ENCODE measurements around the gene CEP112.

Gene CEP112

GRCh38 chr17:66094727-66095126 is 97.2 kb downstream of the CEP112 start:
- H3K9me2 ChIP-seq (replicated peaks; ENCODE audit: insufficient read depth, low read length), result no peaks in the 10 kb centered on the region
- H2AFZ ChIP-seq (ENCODE audit: low read depth, low read length, severe bottlenecking), result no peak overlapping the region
- no peak overlapping the region for H3K4me3 ChIP-seq (ENCODE audit: insufficient read depth, low read length, poor library complexity, severe bottlenecking)
- H3K4me2 ChIP-seq (ENCODE audit: low read depth, low read length, poor library complexity, severe bottlenecking), result no peak overlapping the region
- TF ChIP-seq CTCF (IDR thresholded peaks at IDR 0.05; ENCODE audit: insufficient read depth, low read length, poor library complexity, severe bottlenecking) (no peak), EZH2phosphoT487 (conservative IDR thresholded peaks at IDR 0.05; ENCODE audit: low read length) (no peak)
- no peaks in the 10 kb centered on the region for H3K9me3 ChIP-seq (ENCODE audit: insufficient read depth, low read length)
- no peak overlapping the region for H3K27ac ChIP-seq (ENCODE audit: low read depth, low read length)
- H3F3A ChIP-seq (ENCODE audit: insufficient read depth), result no peaks in the 10 kb centered on the region
- H3K79me2 ChIP-seq (ENCODE audit: insufficient read depth, low read length), result no peaks in the 10 kb centered on the region
- H3K27me3 ChIP-seq (ENCODE audit: low read length), result no peaks in the 10 kb centered on the region
- no peaks in the 10 kb centered on the region for H3K36me3 ChIP-seq (ENCODE audit: low read length)
- no peaks in the 10 kb centered on the region for H4K20me1 ChIP-seq (ENCODE audit: low read depth, low read length)
- no peak overlapping the region for H3K9ac ChIP-seq (ENCODE audit: low read length)

- no peak overlapping the region for H3K27ac ChIP-seq (ENCODE audit: low read depth, low read length)
- H3K4me2 ChIP-seq (ENCODE audit: low read depth, low read length, poor library complexity, severe bottlenecking), result no peak overlapping the region
- H3K4me3 ChIP-seq (ENCODE audit: insufficient read depth, low read length, poor library complexity, severe bottlenecking), result no peak overlapping the region
- H3K36me3 ChIP-seq (ENCODE audit: low read length), result no peaks in the 10 kb centered on the region
- TF ChIP-seq EZH2phosphoT487 (conservative IDR thresholded peaks at IDR 0.05; ENCODE audit: low read length) (no peak), CTCF (IDR thresholded peaks at IDR 0.05; ENCODE audit: insufficient read depth, low read length, poor library complexity, severe bottlenecking) (no peak)
- H2AFZ ChIP-seq (ENCODE audit: low read depth, low read length, severe bottlenecking), result no peak overlapping the region
- H3F3A ChIP-seq (ENCODE audit: insufficient read depth), result no peaks in the 10 kb centered on the region
- H3K9ac ChIP-seq (ENCODE audit: low read length), result no peak overlapping the region
- H3K9me2 ChIP-seq (replicated peaks; ENCODE audit: insufficient read depth, low read length), result no peaks in the 10 kb centered on the region
- no peaks in the 10 kb centered on the region for H4K20me1 ChIP-seq (ENCODE audit: low read depth, low read length)
- H3K27me3 ChIP-seq (ENCODE audit: low read length), result no peaks in the 10 kb centered on the region
- no peaks in the 10 kb centered on the region for H3K79me2 ChIP-seq (ENCODE audit: insufficient read depth, low read length)
- H3K9me3 ChIP-seq (ENCODE audit: insufficient read depth, low read length), result no peaks in the 10 kb centered on the region
Measured at GRCh38 chr17:66091445-66092080, 100.4 kb downstream of the CEP112 start.

GRCh38 chr17:66089764-66090163 is 102.2 kb downstream of the CEP112 start:
- Histone ChIP-seq H3K36me3 (ENCODE audit: low read length) (no peaks in the 10 kb centered on the region), H3K4me2 (ENCODE audit: low read depth, low read length, poor library complexity, severe bottlenecking) (no peak overlapping the region), H3K79me2 (ENCODE audit: insufficient read depth, low read length) (no peaks in the 10 kb centered on the region), H3K9me3 (ENCODE audit: insufficient read depth, low read length) (no peaks in the 10 kb centered on the region), H3K9me2 (replicated peaks; ENCODE audit: insufficient read depth, low read length) (no peaks in the 10 kb centered on the region), H4K20me1 (ENCODE audit: low read depth, low read length) (no peaks in the 10 kb centered on the region), H3K9ac (ENCODE audit: low read length) (no peak overlapping the region), H2AFZ (ENCODE audit: low read depth, low read length, severe bottlenecking) (no peak overlapping the region), H3K4me3 (ENCODE audit: insufficient read depth, low read length, poor library complexity, severe bottlenecking) (no peak overlapping the region), H3K27me3 (ENCODE audit: low read length) (no peaks in the 10 kb centered on the region), H3K27ac (ENCODE audit: low read depth, low read length) (no peak overlapping the region), H3F3A (ENCODE audit: insufficient read depth) (no peaks in the 10 kb centered on the region)
- TF ChIP-seq EZH2phosphoT487 (conservative IDR thresholded peaks at IDR 0.05; ENCODE audit: low read length), result no peak
- TF ChIP-seq CTCF (IDR thresholded peaks at IDR 0.05; ENCODE audit: insufficient read depth, low read length, poor library complexity, severe bottlenecking), result no peak

Data from SU-DHL-6 (cell line).